Measurements from ENCODE around the gene CC2D2A. TPM values are rescaled to one million over a fixed set of nuclear protein-coding genes. Genes with fewer than 3 reads are reported as not detected.

The CC2D2A gene
- total RNA-seq, 1 experiment from 2014 or later = 29.7 TPM

DNA sequence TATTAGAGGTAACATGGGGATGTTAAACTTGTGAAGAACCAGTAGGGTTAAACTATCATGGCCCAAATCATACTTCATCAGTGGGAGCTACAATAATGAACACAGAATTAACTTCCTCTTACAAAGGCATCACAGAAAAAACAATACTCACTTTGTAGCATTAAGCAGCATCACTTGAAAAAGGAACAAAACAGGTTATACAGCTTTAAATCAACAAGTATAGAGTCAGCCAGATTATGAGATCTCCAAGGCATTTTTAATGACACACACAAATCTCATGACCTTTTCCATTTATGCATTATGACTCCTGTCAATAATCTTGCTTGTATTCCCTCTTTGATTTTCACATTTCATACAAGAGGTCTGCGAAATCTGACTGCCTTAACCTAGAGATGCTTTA is 167.1 kb downstream of the CC2D2A start:
- no peak overlapping the region for H3K4me3 ChIP-seq (ENCODE audit: low read depth, low read length, poor library complexity, severe bottlenecking)
- H3K27ac ChIP-seq (ENCODE audit: low read depth, low read length, poor library complexity, severe bottlenecking) = no peak overlapping the region
- peaks cover 76% of the 10 kb centered on the region for H3K36me3 ChIP-seq (ENCODE audit: insufficient read depth, low read length, poor library complexity, severe bottlenecking)
- intact Hi-C loops (cut with micrococcal nuclease; ENCODE audit: unreplicated experiment) = no loop called here
- no peaks in the 10 kb centered on the region for H3K27me3 ChIP-seq (replicated peaks; ENCODE audit: insufficient read depth, low read depth, low read length, poor library complexity)
- ChIA-PET POLR2A (ENCODE audit: low non-redundant PET) (no interaction called here), CTCF (no interaction called here)
- no TSS peak for BruUV-seq (replicated peaks)
- no peaks in the 10 kb centered on the region for H3K4me1 ChIP-seq (ENCODE audit: insufficient read depth, low read length, poor library complexity, severe bottlenecking)
- no peak for TF ChIP-seq EZH2 (IDR thresholded peaks at IDR 0.05; ENCODE audit: borderline replicate concordance, low read depth, low read length, poor library complexity, severe bottlenecking)
- H3K9me3 ChIP-seq (ENCODE audit: low read depth, low read length, poor library complexity, severe bottlenecking) = no peaks in the 10 kb centered on the region
- no peak for DNase-seq (ENCODE audit: low spot score)

DNA sequence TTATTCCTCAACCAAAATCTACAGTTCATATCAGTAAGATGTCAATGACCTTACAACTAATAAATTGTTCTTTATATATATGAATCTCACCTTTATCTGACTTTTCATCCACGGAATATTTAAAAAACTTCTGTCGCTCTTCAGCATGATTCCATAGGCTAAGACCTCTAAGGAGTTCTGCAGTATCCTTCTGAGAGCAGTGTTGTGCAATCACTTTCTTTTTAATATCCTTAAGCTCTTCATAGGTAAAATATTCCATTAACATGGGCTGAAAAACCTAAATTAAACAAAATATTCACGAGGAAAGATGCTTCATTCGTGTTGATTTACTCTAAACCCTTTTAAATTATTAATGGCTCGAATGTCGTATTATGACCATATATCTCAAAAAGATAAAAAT is 168.7 kb downstream of the CC2D2A start:
- POLR2A ChIA-PET (ENCODE audit: low non-redundant PET) = no interaction called here
- CTCF ChIA-PET = no interaction called here
- no peaks in the 10 kb centered on the region for H3K9me3 ChIP-seq (ENCODE audit: low read depth, low read length, poor library complexity, severe bottlenecking)
- TF ChIP-seq EZH2 (IDR thresholded peaks at IDR 0.05; ENCODE audit: borderline replicate concordance, low read depth, low read length, poor library complexity, severe bottlenecking) = no peak
- TF ChIP-seq, protein P1, sequence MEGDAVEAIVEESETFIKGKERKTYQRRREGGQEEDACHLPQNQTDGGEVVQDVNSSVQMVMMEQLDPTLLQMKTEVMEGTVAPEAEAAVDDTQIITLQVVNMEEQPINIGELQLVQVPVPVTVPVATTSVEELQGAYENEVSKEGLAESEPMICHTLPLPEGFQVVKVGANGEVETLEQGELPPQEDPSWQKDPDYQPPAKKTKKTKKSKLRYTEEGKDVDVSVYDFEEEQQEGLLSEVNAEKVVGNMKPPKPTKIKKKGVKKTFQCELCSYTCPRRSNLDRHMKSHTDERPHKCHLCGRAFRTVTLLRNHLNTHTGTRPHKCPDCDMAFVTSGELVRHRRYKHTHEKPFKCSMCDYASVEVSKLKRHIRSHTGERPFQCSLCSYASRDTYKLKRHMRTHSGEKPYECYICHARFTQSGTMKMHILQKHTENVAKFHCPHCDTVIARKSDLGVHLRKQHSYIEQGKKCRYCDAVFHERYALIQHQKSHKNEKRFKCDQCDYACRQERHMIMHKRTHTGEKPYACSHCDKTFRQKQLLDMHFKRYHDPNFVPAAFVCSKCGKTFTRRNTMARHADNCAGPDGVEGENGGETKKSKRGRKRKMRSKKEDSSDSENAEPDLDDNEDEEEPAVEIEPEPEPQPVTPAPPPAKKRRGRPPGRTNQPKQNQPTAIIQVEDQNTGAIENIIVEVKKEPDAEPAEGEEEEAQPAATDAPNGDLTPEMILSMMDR (conservative IDR thresholded peaks at IDR 0.05; ENCODE audit: low read depth, low read length) = no peak
- H3K27me3 ChIP-seq (replicated peaks; ENCODE audit: insufficient read depth, low read depth, low read length, poor library complexity) = no peaks in the 10 kb centered on the region
- peaks cover 69% of the 10 kb centered on the region for H3K36me3 ChIP-seq (ENCODE audit: insufficient read depth, low read length, poor library complexity, severe bottlenecking)
- no peak for DNase-seq (ENCODE audit: low spot score)
- peaks cover 4% of the 10 kb centered on the region for H3K4me1 ChIP-seq (ENCODE audit: insufficient read depth, low read length, poor library complexity, severe bottlenecking)
- H3K27ac ChIP-seq (ENCODE audit: low read depth, low read length, poor library complexity, severe bottlenecking) = no peak overlapping the region
- H3K4me3 ChIP-seq (ENCODE audit: low read depth, low read length, poor library complexity, severe bottlenecking) = no peak overlapping the region
- BruUV-seq (replicated peaks) = no TSS peak
- intact Hi-C loops (cut with micrococcal nuclease; ENCODE audit: unreplicated experiment) = no loop called here

DNA sequence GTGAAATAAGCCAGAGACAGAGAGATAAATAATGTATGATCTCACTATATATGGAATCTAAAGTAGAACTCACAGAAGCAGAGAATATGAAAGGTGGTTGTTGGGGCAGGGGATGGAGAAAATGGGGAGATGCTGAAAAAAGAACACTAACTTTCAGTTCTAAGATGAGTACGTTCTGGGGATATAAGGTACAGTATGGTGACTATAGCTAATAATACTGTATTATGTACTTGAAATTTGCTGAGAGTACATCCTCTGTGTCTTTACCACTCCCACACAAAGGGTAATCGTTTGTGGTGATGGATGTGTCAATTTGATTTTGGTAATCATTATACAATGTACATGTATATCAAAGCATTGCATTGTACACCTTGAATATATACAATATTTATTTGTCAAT is 178.9 kb downstream of the CC2D2A start:
- ChIA-PET CTCF (no interaction called here), POLR2A (ENCODE audit: low non-redundant PET) (no interaction called here)

More for the DNA sequence above, 178.9 kb downstream of the CC2D2A start:
- intact Hi-C loops (cut with micrococcal nuclease; ENCODE audit: unreplicated experiment) = no loop called here
- Histone ChIP-seq H3K4me1 (ENCODE audit: insufficient read depth, low read length, poor library complexity, severe bottlenecking) (peaks cover 36% of the 10 kb centered on the region), H3K36me3 (ENCODE audit: insufficient read depth, low read length, poor library complexity, severe bottlenecking) (no peaks in the 10 kb centered on the region), H3K27ac (ENCODE audit: low read depth, low read length, poor library complexity, severe bottlenecking) (no peak overlapping the region), H3K9me3 (ENCODE audit: low read depth, low read length, poor library complexity, severe bottlenecking) (no peaks in the 10 kb centered on the region), H3K4me3 (ENCODE audit: low read depth, low read length, poor library complexity, severe bottlenecking) (no peak overlapping the region), H3K27me3 (replicated peaks; ENCODE audit: insufficient read depth, low read depth, low read length, poor library complexity) (no peaks in the 10 kb centered on the region)
- DNase-seq (ENCODE audit: low spot score) = no peak
- BruUV-seq (replicated peaks) = no TSS peak
- TF ChIP-seq EZH2 (IDR thresholded peaks at IDR 0.05; ENCODE audit: borderline replicate concordance, low read depth, low read length, poor library complexity, severe bottlenecking) = no peak
- TF ChIP-seq, protein P1 (conservative IDR thresholded peaks at IDR 0.05; ENCODE audit: low read depth, low read length) = no peak
